ENCODE data around the gene PROCA1. TPM values are rescaled to one million over a fixed set of nuclear protein-coding genes. Genes with fewer than 3 reads are reported as not detected.

The PROCA1 gene
- total RNA-seq, 3 donors from 2014 or later, result 1.3 to 2.0 (median 1.8) TPM

DNA sequence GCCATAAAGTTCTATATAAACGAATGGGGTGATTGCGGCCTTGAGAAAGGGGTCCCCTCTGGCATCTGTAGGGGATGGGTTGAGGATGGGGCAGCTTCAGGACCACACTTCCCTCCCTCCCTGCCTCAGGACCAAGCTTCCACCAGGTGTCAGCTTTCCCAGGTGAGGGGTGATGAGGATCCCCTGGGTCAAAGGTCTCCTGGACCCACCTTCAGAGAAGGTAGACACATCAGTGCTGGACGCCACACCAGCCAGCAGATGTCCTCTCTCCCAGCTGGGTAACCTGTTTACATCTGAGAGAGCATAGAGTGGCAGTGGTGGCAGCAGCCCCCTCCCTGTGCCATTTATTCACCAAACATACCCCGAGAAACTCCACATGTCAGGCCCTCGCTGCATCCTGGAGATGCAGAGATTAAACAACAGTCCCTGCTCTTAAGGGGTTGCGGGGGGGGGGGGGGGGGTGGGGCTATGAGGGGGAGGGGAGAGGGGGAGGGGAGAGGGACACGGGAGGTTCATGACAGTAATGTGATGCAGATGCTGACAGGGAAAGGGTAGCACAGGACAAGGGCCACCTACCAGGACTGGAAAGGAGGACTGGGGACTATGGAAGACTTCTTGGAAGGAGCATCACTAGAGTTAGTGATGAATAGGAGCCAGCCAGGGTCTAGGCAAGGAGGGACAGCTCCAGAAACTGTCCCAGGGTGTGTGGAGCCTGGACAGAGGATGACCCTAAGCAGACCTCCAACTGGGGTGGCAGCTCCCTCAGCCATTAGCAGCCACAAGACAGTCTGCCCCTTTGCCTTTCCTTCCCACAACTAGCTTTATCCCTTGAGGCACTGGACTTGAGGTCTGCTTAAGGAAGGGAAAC, 5.0 kb downstream of the PROCA1 start:
- Histone ChIP-seq H3K4me1 (ENCODE audit: low read depth) (peaks cover 9% of the 10 kb centered on the region), H3K9me3 (no peaks in the 10 kb centered on the region), H3K4me3 (no peak overlapping the region), H3K36me3 (ENCODE audit: low read depth) (no peaks in the 10 kb centered on the region)
- intact Hi-C loops (cut with DNase I, micrococcal nuclease), result no loop called here
- ATAC-seq (no peak), DNase-seq (no peak)
- TF ChIP-seq, protein P1, sequence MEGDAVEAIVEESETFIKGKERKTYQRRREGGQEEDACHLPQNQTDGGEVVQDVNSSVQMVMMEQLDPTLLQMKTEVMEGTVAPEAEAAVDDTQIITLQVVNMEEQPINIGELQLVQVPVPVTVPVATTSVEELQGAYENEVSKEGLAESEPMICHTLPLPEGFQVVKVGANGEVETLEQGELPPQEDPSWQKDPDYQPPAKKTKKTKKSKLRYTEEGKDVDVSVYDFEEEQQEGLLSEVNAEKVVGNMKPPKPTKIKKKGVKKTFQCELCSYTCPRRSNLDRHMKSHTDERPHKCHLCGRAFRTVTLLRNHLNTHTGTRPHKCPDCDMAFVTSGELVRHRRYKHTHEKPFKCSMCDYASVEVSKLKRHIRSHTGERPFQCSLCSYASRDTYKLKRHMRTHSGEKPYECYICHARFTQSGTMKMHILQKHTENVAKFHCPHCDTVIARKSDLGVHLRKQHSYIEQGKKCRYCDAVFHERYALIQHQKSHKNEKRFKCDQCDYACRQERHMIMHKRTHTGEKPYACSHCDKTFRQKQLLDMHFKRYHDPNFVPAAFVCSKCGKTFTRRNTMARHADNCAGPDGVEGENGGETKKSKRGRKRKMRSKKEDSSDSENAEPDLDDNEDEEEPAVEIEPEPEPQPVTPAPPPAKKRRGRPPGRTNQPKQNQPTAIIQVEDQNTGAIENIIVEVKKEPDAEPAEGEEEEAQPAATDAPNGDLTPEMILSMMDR (IDR thresholded peaks at IDR 0.05), result no peak

DNA sequence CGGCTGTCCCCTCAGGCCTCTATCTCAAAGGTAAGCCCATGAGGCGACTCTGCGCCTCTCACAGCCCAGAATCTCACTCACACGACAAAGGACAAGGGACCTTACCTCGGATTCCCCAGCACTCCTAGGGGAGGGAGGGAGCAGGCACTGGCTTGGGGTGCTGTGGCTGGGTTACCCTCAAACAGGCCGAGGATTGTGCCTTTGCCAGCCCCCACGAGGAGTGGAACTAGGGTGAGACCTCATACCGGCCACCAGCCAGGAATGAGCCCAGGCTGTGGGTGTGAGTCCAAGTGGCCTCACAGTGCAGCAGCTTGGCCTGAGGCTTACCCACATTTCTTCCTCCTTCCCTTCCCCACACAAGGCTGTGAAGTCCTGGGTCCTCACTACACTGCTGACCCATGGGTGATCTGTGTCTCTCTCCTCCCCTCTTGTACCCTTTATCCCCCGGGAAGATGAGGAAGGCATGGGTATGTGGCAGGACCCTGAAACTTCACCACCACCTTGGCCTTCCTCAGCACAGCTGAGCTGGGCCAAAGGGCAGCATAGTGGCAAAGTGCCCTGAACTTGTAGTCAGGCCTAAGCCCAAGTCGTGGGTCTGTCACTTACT, 5.9 kb downstream of the PROCA1 start:
- ATAC-seq, result no peak
- DNase-seq, result no peak
- intact Hi-C loops (cut with DNase I, micrococcal nuclease), result no loop called here
- no peak overlapping the region for H3K4me3 ChIP-seq
- H3K36me3 ChIP-seq (ENCODE audit: low read depth), result peaks cover 3% of the 10 kb centered on the region
- no peaks in the 10 kb centered on the region for H3K9me3 ChIP-seq
- H3K4me1 ChIP-seq (ENCODE audit: low read depth), result peaks cover 9% of the 10 kb centered on the region
- TF ChIP-seq, protein P1 (IDR thresholded peaks at IDR 0.05), result no peak

DNA sequence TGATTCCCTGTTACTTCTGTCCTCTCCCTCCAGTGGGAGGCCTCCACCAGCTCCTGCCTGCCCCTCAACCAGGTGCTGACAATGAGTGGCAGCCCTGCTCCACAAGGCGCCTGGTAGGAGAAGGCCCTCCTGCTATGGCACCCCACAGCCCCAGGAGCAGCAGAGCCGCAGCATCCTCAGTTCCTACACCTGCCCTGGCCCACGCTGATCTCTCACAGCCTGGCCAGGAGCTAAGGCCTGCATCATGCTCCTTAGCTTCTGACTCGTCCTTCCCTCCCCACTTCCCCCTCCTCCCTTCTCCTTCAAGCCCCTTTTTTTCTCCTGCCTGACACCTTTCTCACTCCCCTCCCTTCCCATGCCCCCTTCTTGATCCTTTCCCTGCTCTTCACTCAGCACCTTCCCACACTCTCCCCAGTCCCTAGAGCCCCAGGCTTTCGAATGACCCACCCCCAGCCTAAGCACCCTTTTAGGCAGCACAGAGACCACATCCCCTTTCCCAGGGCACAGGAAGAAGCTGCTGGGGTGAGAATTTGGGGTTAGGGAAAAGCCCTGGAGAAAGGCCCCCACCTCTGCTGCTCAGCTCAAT, 6.5 kb downstream of the PROCA1 start:
- no peaks in the 10 kb centered on the region for H3K9me3 ChIP-seq
- ATAC-seq (no peak), DNase-seq (no peak)
- peaks cover 10% of the 10 kb centered on the region for H3K36me3 ChIP-seq (ENCODE audit: low read depth)
- TF ChIP-seq, protein P1 (IDR thresholded peaks at IDR 0.05), result no peak
- no peak overlapping the region for H3K4me3 ChIP-seq
- intact Hi-C loops (cut with DNase I, micrococcal nuclease), result no loop called here
- peaks cover 7% of the 10 kb centered on the region for H3K4me1 ChIP-seq (ENCODE audit: low read depth)

DNA sequence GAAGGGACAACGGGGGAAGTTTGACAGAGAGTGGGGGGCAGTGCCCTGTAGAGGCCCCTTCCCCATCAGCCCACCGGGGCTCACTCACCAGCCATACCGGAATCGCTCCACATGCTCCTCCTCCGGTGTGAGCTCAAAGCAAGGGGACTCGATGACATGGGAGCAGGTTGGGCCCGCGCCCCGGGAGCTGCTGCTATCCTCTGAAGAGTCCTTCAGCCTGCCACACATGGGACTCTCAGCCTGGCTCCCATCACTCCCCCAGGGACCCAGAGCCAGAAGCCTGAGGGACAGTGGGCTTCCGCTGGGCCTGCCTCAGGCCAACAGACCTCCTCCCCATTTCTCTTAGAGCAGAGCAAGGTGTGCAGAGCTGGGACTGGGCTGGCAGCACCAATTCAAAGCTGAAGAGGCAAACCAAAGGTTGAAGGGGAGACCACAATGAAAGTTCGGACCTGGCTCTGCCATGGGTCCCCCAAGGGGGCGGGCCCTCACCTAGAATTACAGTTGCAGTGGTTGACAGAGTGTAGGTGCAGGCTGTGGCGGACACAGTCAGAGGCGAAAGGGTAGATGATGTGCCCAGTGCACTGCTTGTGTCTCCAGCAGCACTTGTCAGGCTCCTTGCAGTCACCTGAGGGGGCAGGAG, 7.3 kb downstream of the PROCA1 start:
- no peaks in the 10 kb centered on the region for H3K4me1 ChIP-seq (ENCODE audit: low read depth)
- no peak overlapping the region for H3K4me3 ChIP-seq
- intact Hi-C loops (cut with DNase I, micrococcal nuclease), result no loop called here
- DNase-seq (no peak), ATAC-seq (no peak)
- no peaks in the 10 kb centered on the region for H3K9me3 ChIP-seq
- TF ChIP-seq, protein P1 (IDR thresholded peaks at IDR 0.05), result no peak
- H3K36me3 ChIP-seq (ENCODE audit: low read depth), result peaks cover 16% of the 10 kb centered on the region

DNA sequence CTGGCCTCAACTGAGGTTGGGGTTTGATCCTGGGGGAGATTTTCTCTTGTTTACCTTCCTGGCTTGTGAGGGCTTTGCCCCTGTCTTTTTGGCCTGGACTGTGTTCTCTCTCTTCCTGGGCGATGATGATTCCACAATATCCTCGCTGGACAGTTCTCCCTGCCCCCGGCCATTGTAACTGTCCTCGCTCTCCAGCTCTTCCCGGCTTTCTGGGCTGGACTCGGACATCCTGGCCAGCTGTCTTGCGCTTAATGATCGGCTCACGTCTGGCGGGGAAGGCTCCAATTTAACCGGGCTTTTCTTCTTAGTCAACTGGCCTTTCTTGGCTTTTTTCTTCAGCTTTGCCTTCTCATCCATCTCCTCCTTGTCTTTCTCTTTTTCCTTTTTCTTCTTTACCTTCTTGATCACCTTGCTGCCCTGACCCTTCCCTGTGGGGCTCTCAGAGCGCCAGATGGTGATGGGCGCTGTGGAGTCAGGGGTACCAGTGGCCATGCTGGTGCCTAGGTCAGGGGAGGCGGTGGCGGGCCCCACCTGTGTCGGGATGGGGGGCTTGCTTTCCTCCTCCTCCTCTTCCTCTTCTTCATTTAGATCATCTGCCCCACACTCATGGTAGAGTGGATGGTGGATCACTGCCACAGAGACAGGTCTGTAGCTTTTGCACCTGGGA, 8.0 kb downstream of the PROCA1 start:
- Histone ChIP-seq H3K9me3 (no peaks in the 10 kb centered on the region), H3K4me3 (no peak overlapping the region), H3K36me3 (ENCODE audit: low read depth) (peaks cover 16% of the 10 kb centered on the region), H3K4me1 (ENCODE audit: low read depth) (peaks cover 2% of the 10 kb centered on the region)
- intact Hi-C loops (cut with DNase I, micrococcal nuclease), result no loop called here
- TF ChIP-seq, protein P1 (IDR thresholded peaks at IDR 0.05), result no peak
- ATAC-seq (no peak), DNase-seq (no peak)

Measured in mucosa of descending colon (tissue), 3 donors.